ENCODE results near the gene SAFB2. TPM values are rescaled to one million over a fixed set of nuclear protein-coding genes. Genes with fewer than 3 reads are reported as not detected.

Gene SAFB2
- total RNA-seq, 4 donors from 2014 or later, result 64.0 to 283 (median 124) TPM

- in situ Hi-C loops (cut with MboI; ENCODE audit: low pct_ligation_motif_present in 1 of 4, low pct_unique_long_range_greater_than_20kb in 1 of 4, low sequenced_read_pairs in 3 of 4) (no loop called here), intact Hi-C loops (cut with DNase I; ENCODE audit: low total_unique reads) (no loop called here)
- WGBS, 2 donors (ENCODE audit: low coverage in 1 of 2), result 74 to 84% methylated on average over 10 to 12 of the region's 12 CpGs
- Histone ChIP-seq H3K9me3 (no peaks in the 10 kb centered on the region), H3K4me3 (no peak overlapping the region), H3K4me1 (peaks cover 27 to 75% (median 58%) of the 10 kb centered on the region in 4 donors), H3K27me3 (no peaks in the 10 kb centered on the region), H3K27ac (peak overlapping the region in 1 of 4 donors; percentile 99), H3K36me3 (peaks cover 0 to 35% (median 8%) of the 10 kb centered on the region in 4 donors)
- TF ChIP-seq CTCF (IDR thresholded peaks at IDR 0.05), result no peak
- TF ChIP-seq POLR2A (IDR thresholded peaks at IDR 0.05), result no peak
- TF ChIP-seq POLR2AphosphoS5 (IDR thresholded peaks at IDR 0.05), result no peak
- no peak for TF ChIP-seq EP300 (IDR thresholded peaks at IDR 0.05; ENCODE audit: low read depth)
- DNase-seq, result no peak
Observed at GRCh38 chr19:5625641-5626040, 3.1 kb upstream of the SAFB2 start.

GRCh38 chr19:5624741-5625278 is 2.2 kb upstream of the SAFB2 start:
- intact Hi-C loops (cut with DNase I; ENCODE audit: low total_unique reads), result no loop called here
- DNase-seq, result no peak
- H3K27me3 ChIP-seq, result no peaks in the 10 kb centered on the region
- TF ChIP-seq EP300 (IDR thresholded peaks at IDR 0.05; ENCODE audit: low read depth) (no peak), POLR2A (IDR thresholded peaks at IDR 0.05) (no peak), POLR2AphosphoS5 (IDR thresholded peaks at IDR 0.05) (no peak), CTCF (IDR thresholded peaks at IDR 0.05) (no peak)
- peak overlapping the region in 3 of 4 donors; percentile 87 to 99 (median 97) for H3K4me3 ChIP-seq
- H3K36me3 ChIP-seq, result peaks cover 0 to 40% (median 8%) of the 10 kb centered on the region in 4 donors
- 28 to 39% methylated on average over 7 to 8 of the region's 8 CpGs for WGBS, 2 donors (ENCODE audit: low coverage in 1 of 2)
- in situ Hi-C loops (cut with MboI; ENCODE audit: low pct_ligation_motif_present in 1 of 4, low pct_unique_long_range_greater_than_20kb in 1 of 4, low sequenced_read_pairs in 3 of 4), result no loop called here
- peaks cover 29 to 78% (median 62%) of the 10 kb centered on the region in 4 donors for H3K4me1 ChIP-seq
- H3K27ac ChIP-seq, result peak overlapping the region; percentile 95 to 100 (median 99)
- H3K9me3 ChIP-seq, result no peaks in the 10 kb centered on the region

GRCh38 chr19:5624018-5624663 is 1.6 kb upstream of the SAFB2 start:
- peak; percentile 44 for DNase-seq
- peaks cover 34 to 78% (median 61%) of the 10 kb centered on the region in 4 donors for H3K4me1 ChIP-seq

More at GRCh38 chr19:5624018-5624663, 1.6 kb upstream of the SAFB2 start:
- H3K4me3 ChIP-seq, result peak overlapping the region; percentile 87 to 99 (median 94)
- intact Hi-C loops (cut with DNase I; ENCODE audit: low total_unique reads), result no loop called here
- no peaks in the 10 kb centered on the region for H3K27me3 ChIP-seq
- H3K27ac ChIP-seq, result peak overlapping the region; percentile 95 to 100 (median 99)
- no peaks in the 10 kb centered on the region for H3K9me3 ChIP-seq
- H3K36me3 ChIP-seq, result peaks cover 0 to 40% (median 8%) of the 10 kb centered on the region in 4 donors
- WGBS, 2 donors (ENCODE audit: low coverage in 1 of 2), result 0 to 1% methylated on average over 2 to 20 of the region's 20 CpGs
- TF ChIP-seq POLR2AphosphoS5 (IDR thresholded peaks at IDR 0.05) (no peak), EP300 (IDR thresholded peaks at IDR 0.05; ENCODE audit: low read depth) (no peak), POLR2A (IDR thresholded peaks at IDR 0.05) (no peak), CTCF (IDR thresholded peaks at IDR 0.05) (no peak)
- in situ Hi-C loops (cut with MboI; ENCODE audit: low pct_ligation_motif_present in 1 of 4, low pct_unique_long_range_greater_than_20kb in 1 of 4, low sequenced_read_pairs in 3 of 4), result no loop called here
